ENCODE data around the gene RARS1. TPM values are rescaled to one million over a fixed set of nuclear protein-coding genes. Genes with fewer than 3 reads are reported as not detected.

RARS1 gene
- total RNA-seq, 1 experiment from 2014 or later: 69.8 TPM

DNA sequence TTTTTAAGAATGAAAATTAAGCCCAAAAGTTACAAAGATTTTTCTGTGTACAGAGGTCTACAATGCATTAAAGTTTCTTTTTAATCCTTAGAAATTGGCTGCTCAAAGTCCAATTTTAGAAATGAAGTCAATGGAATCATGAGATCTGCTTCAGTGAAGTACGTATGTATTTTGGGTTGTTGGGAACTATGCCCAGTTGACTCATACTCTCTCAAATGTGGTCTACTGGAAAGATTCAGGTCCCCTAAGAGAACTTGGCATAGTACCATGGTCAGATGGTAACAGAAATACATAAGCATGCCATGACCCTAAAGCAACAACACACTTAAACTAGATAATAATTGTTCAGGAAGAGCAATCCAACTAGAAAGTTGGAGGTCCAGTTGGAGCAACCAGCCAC is 65.9 kb downstream of the RARS1 start:
- no peaks in the 10 kb centered on the region for H3K9me2 ChIP-seq (replicated peaks; ENCODE audit: insufficient read depth, low read length)
- no peak for DNase-seq
- peaks cover 61% of the 10 kb centered on the region for H3K36me3 ChIP-seq (ENCODE audit: insufficient read depth, low read length)
- H3K4me1 ChIP-seq (ENCODE audit: low read length): no peaks in the 10 kb centered on the region
- H3K4me3 ChIP-seq (ENCODE audit: low read length): no peak overlapping the region
- H3K4me2 ChIP-seq (ENCODE audit: low read depth, low read length, poor library complexity, severe bottlenecking): no peak overlapping the region
- no peak overlapping the region for H3K27ac ChIP-seq (ENCODE audit: low read length)
- H4K20me1 ChIP-seq (ENCODE audit: insufficient read depth, low read depth, low read length): peaks cover 8% of the 10 kb centered on the region; the same call in 1 of the 2 replicates
- H3K27me3 ChIP-seq (ENCODE audit: low read length): no peaks in the 10 kb centered on the region
- no peaks in the 10 kb centered on the region for H3K9me3 ChIP-seq (ENCODE audit: low read length)
- no peak overlapping the region for H3K9ac ChIP-seq (ENCODE audit: low read length)
- H2AFZ ChIP-seq (ENCODE audit: low read length): no peak overlapping the region
- peaks cover 32% of the 10 kb centered on the region for H3K79me2 ChIP-seq (ENCODE audit: low read length)

GRCh38 chr5:168553377-168554130 is 67.3 kb downstream of the RARS1 start:
- no peaks in the 10 kb centered on the region for H3K4me1 ChIP-seq (ENCODE audit: low read length)
- H3K79me2 ChIP-seq (ENCODE audit: low read length): peaks cover 35% of the 10 kb centered on the region
- no peaks in the 10 kb centered on the region for H3K9me2 ChIP-seq (replicated peaks; ENCODE audit: insufficient read depth, low read length)
- H2AFZ ChIP-seq (ENCODE audit: low read length): no peak overlapping the region
- H3K9ac ChIP-seq (ENCODE audit: low read length): no peak overlapping the region
- no peak overlapping the region for H3K4me2 ChIP-seq (ENCODE audit: low read depth, low read length, poor library complexity, severe bottlenecking)
- no peak for DNase-seq
- peaks cover 8% of the 10 kb centered on the region; the same call in 1 of the 2 replicates for H4K20me1 ChIP-seq (ENCODE audit: insufficient read depth, low read depth, low read length)
- H3K4me3 ChIP-seq (ENCODE audit: low read length): no peak overlapping the region
- H3K27me3 ChIP-seq (ENCODE audit: low read length): no peaks in the 10 kb centered on the region
- no peak overlapping the region for H3K27ac ChIP-seq (ENCODE audit: low read length)
- peaks cover 66% of the 10 kb centered on the region for H3K36me3 ChIP-seq (ENCODE audit: insufficient read depth, low read length)
- no peaks in the 10 kb centered on the region for H3K9me3 ChIP-seq (ENCODE audit: low read length)

DNA sequence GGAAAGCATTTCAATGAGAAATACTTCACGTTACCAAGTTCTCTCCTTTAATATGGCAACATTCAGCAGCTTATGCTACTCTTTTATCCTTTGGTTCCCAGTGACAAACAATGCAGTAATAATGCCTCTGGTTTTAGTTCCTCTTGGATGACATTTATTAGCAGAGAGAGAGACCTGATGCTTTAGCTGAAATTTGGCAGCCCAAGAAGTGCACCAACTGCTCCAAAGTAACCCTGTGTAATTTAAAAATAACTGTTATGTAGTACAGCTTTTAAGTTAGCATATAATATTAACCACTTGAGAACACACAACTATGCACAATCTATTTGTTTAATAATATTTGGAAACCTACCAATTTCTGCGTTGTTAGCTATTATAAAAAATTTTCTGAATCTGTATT is 71.1 kb downstream of the RARS1 start:
- Histone ChIP-seq H4K20me1 (ENCODE audit: insufficient read depth, low read depth, low read length) (no peaks in the 10 kb centered on the region; the same call in none of the 2 replicates), H3K4me1 (ENCODE audit: low read length) (no peaks in the 10 kb centered on the region), H3K4me2 (ENCODE audit: low read depth, low read length, poor library complexity, severe bottlenecking) (no peak overlapping the region), H3K27ac (ENCODE audit: low read length) (no peak overlapping the region), H2AFZ (ENCODE audit: low read length) (no peak overlapping the region), H3K79me2 (ENCODE audit: low read length) (peaks cover 60% of the 10 kb centered on the region), H3K4me3 (ENCODE audit: low read length) (no peak overlapping the region), H3K9ac (ENCODE audit: low read length) (no peak overlapping the region), H3K36me3 (ENCODE audit: insufficient read depth, low read length) (peaks cover 86% of the 10 kb centered on the region), H3K9me3 (ENCODE audit: low read length) (no peaks in the 10 kb centered on the region), H3K9me2 (replicated peaks; ENCODE audit: insufficient read depth, low read length) (no peaks in the 10 kb centered on the region), H3K27me3 (ENCODE audit: low read length) (no peaks in the 10 kb centered on the region)
- DNase-seq: no peak

DNA sequence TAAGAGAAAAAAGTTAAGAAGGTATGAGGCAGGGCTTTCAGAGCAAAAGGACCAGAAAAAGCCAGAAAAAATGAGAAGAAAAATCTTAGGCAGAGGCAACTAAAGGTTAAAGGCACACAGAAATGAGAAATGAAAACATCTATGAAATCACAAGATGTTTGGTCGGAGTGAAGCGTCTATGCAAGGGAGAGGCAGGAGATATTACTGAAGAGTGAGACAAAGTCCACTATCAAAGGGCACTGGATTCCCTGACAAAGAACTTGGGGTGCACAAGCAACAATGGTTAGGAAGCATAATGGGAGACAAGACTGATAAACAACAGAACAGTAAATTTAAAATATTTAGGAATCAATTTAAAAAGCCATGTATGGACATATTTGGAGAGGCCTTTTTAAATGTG is 76.0 kb downstream of the RARS1 start:
- no peak for DNase-seq
- Histone ChIP-seq H3K9me2 (replicated peaks; ENCODE audit: insufficient read depth, low read length) (no peaks in the 10 kb centered on the region), H3K4me2 (ENCODE audit: low read depth, low read length, poor library complexity, severe bottlenecking) (no peak overlapping the region), H3K4me1 (ENCODE audit: low read length) (no peaks in the 10 kb centered on the region), H3K9me3 (ENCODE audit: low read length) (no peaks in the 10 kb centered on the region), H4K20me1 (ENCODE audit: insufficient read depth, low read depth, low read length) (peaks cover 4% of the 10 kb centered on the region), H3K4me3 (ENCODE audit: low read length) (no peak overlapping the region), H3K27me3 (ENCODE audit: low read length) (no peaks in the 10 kb centered on the region), H3K27ac (ENCODE audit: low read length) (no peak overlapping the region), H3K36me3 (ENCODE audit: insufficient read depth, low read length) (peaks cover 76% of the 10 kb centered on the region), H3K79me2 (ENCODE audit: low read length) (peaks cover 79% of the 10 kb centered on the region), H2AFZ (ENCODE audit: low read length) (no peak overlapping the region), H3K9ac (ENCODE audit: low read length) (no peak overlapping the region)

- no peaks in the 10 kb centered on the region for H3K27me3 ChIP-seq (ENCODE audit: low read length)
- H2AFZ ChIP-seq (ENCODE audit: low read length): no peak overlapping the region
- H3K9me2 ChIP-seq (replicated peaks; ENCODE audit: insufficient read depth, low read length): no peaks in the 10 kb centered on the region
- peaks cover 18% of the 10 kb centered on the region for H4K20me1 ChIP-seq (ENCODE audit: insufficient read depth, low read depth, low read length)
- H3K9me3 ChIP-seq (ENCODE audit: low read length): no peaks in the 10 kb centered on the region
- peaks cover 92% of the 10 kb centered on the region for H3K79me2 ChIP-seq (ENCODE audit: low read length)
- H3K36me3 ChIP-seq (ENCODE audit: insufficient read depth, low read length): peaks cover 77% of the 10 kb centered on the region; the same call in 1 of the 2 replicates
- H3K4me2 ChIP-seq (ENCODE audit: low read depth, low read length, poor library complexity, severe bottlenecking): no peak overlapping the region
- no peaks in the 10 kb centered on the region for H3K4me1 ChIP-seq (ENCODE audit: low read length)
- H3K27ac ChIP-seq (ENCODE audit: low read length): no peak overlapping the region
- H3K9ac ChIP-seq (ENCODE audit: low read length): no peak overlapping the region
- H3K4me3 ChIP-seq (ENCODE audit: low read length): no peak overlapping the region
- no peak for DNase-seq
These were observed 77.7 kb downstream of the RARS1 start for GRCh38 chr5:168563959-168564358.

DNA sequence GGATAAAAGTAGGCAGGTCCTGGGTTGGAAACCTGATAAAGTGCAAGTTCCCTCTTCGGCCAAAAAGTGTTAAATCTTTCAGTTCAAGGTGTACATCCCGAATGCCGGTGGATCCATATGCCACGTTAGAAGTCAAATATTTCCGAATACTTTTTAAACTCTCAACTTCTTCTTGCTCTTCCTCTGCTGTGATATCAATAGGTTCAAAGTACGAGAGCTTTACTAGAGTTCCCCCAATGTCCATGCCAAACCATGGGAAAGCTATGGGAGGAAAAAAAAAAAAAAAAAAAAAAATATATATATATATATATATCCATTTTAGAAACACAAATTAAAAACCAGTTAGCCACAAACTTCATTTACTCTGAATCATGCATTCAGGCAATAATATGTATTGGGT is 82.5 kb downstream of the RARS1 start:
- Histone ChIP-seq H3K27ac (ENCODE audit: low read length) (no peak overlapping the region), H3K27me3 (ENCODE audit: low read length) (no peaks in the 10 kb centered on the region), H3K9me2 (replicated peaks; ENCODE audit: insufficient read depth, low read length) (no peaks in the 10 kb centered on the region), H3K4me3 (ENCODE audit: low read length) (no peak overlapping the region), H2AFZ (ENCODE audit: low read length) (no peak overlapping the region), H3K4me2 (ENCODE audit: low read depth, low read length, poor library complexity, severe bottlenecking) (no peak overlapping the region), H3K4me1 (ENCODE audit: low read length) (no peaks in the 10 kb centered on the region), H3K36me3 (ENCODE audit: insufficient read depth, low read length) (peaks cover 37% of the 10 kb centered on the region; the same call in 1 of the 2 replicates), H3K9ac (ENCODE audit: low read length) (no peak overlapping the region), H4K20me1 (ENCODE audit: insufficient read depth, low read depth, low read length) (peaks cover 34% of the 10 kb centered on the region), H3K79me2 (ENCODE audit: low read length) (peaks cover 89% of the 10 kb centered on the region), H3K9me3 (ENCODE audit: low read length) (no peaks in the 10 kb centered on the region)
- DNase-seq: no peak

Small RNA genes within 50 kb of the gene (small RNA-seq; reads per million reads assigned to genes)
- 0.67 reads per million, percentile 18 among the genes with 10 or more reads in this experiment for gene MIR103A1

Other genes with a start within 250 kb of the RARS1 start
- gene WWC1, start 194.8 kb upstream of the RARS1 start, total RNA-seq (2014; rRNA removed; shearing (Covaris generic); ENCODE audit: low replicate concordance): not detected in 2 replicates
- gene FBLL1, start 42.8 kb downstream of the RARS1 start, total RNA-seq (2014; rRNA removed; shearing (Covaris generic); ENCODE audit: low replicate concordance): 1.2 and 3.2 TPM in 2 replicates
- 35.9 and 78.3 TPM in 2 replicates for gene PANK3, start 92.9 kb downstream of the RARS1 start, total RNA-seq (2014; rRNA removed; shearing (Covaris generic); ENCODE audit: low replicate concordance)